ENCODE results near the gene TMEM61.
A peak's percentile ranks its signal among the peaks of the same experiment; 100 is the strongest.

DNA sequence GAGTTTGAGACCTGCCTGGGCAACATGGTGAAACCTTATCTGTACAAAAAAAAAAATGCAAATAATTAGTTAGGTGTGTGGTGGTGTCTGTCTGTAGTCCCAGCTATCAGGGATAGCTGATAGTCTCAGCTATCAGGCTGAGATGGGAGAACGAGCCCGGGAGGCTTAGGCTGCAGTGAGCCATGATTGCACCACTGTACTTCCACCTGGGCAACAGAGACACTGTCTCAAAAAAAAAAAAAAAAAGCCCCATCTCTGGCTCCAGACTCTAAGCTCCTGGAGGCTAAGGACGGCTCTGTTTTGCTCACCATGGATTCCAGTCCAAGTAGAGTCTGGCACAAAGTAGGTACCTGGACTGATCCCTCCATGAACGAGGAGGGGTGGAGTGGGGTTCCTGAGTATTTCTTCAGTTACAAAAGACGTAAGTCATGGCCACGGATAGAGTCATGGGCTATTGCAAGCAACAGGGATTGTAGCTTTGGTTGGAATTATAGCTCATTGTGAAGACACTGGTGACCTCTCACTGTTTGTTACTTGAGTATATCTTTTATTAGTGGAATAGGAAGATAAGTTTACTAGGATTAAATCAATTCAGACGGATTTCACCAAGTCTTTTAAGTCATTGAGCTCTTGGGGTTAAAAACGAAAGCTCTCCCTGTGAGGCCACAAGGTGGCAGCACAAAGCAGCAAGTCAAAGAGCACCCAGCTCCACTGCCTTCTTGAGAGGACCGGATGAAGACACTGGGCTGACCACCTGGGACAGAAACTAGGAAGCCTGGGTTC lies 35.6 kb upstream of the TMEM61 start:
- TF ChIP-seq, protein P1, sequence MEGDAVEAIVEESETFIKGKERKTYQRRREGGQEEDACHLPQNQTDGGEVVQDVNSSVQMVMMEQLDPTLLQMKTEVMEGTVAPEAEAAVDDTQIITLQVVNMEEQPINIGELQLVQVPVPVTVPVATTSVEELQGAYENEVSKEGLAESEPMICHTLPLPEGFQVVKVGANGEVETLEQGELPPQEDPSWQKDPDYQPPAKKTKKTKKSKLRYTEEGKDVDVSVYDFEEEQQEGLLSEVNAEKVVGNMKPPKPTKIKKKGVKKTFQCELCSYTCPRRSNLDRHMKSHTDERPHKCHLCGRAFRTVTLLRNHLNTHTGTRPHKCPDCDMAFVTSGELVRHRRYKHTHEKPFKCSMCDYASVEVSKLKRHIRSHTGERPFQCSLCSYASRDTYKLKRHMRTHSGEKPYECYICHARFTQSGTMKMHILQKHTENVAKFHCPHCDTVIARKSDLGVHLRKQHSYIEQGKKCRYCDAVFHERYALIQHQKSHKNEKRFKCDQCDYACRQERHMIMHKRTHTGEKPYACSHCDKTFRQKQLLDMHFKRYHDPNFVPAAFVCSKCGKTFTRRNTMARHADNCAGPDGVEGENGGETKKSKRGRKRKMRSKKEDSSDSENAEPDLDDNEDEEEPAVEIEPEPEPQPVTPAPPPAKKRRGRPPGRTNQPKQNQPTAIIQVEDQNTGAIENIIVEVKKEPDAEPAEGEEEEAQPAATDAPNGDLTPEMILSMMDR (IDR thresholded peaks at IDR 0.05), result peak in 5 of 7 experiments; percentile 52 to 77 (median 65)
- TF ChIP-seq POLR2A (IDR thresholded peaks at IDR 0.05), result no peak
- no peak for TF ChIP-seq EP300 (IDR thresholded peaks at IDR 0.05)

All from stomach (tissue), 4 donors.